HG02571 (cell line): ENCODE measurements around the gene SUGT1.

ENCODE experiments used
- ATAC-seq: cut with Tn5 transposase; IDR thresholded peaks from one replicate; pipeline ENCODE4 v1.9.1; 2021; ENCODE audit warnings: mild to moderate bottlenecking, moderate library complexity; ENCODE audit not compliant: unreplicated experiment

The SUGT1 gene

DNA sequence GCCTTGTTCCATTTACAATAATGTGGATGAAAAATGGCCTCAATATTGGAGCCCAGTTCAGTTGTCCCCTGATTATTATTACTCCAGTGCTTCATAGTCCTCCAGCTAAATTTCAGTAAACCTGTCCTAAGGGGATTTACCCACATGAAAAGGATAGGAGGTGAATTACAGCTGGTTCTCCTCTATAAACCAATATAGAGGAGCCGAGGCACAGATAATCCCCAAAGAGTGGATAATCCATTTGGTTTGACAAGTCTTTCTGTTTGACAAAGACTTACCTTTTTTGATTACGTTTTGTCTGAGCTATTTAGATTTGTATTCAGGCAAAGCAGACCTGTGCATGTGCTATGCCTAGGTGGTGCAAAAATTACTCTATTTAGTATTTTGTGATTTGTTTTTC lies 84.3 kb downstream of the SUGT1 start:
- ATAC-seq = no peak

DNA sequence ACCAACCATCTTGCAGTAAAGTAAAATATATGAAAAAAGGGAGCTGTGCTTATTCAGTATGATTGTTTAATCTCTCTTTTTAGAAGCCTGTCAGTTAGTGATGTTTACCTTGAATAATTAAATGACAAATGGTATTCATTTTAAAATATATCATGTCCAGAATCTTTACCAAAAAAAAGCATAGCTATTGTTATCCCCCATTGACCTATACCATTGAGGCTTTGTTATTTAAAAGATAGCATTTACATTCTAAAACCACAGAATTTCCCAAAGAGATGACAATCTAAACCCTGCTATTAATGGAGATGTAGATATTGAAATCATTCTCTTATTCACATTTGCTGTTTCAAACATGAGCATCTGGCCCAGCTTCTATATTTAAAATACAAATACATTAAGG lies 84.8 kb downstream of the SUGT1 start:
- no peak for ATAC-seq

DNA sequence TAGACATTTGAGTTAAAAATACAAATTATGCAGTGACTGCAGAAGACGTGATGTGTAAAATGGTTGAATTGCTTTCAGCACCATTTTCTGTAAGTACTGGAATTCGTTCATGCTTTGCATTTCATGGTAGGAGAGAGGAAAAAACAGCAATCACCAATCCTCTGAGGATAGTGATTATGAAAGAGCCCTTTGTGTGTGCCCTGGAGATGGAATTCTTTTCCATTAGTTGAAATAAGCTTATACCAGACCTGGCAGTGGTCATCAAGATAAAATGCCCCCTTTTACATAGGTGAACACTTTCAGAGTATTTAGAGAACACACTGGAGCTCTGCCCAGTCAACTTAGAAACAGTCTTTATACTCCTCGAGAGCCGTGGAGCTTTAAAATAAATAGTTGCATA lies 85.3 kb downstream of the SUGT1 start:
- no peak for ATAC-seq

DNA sequence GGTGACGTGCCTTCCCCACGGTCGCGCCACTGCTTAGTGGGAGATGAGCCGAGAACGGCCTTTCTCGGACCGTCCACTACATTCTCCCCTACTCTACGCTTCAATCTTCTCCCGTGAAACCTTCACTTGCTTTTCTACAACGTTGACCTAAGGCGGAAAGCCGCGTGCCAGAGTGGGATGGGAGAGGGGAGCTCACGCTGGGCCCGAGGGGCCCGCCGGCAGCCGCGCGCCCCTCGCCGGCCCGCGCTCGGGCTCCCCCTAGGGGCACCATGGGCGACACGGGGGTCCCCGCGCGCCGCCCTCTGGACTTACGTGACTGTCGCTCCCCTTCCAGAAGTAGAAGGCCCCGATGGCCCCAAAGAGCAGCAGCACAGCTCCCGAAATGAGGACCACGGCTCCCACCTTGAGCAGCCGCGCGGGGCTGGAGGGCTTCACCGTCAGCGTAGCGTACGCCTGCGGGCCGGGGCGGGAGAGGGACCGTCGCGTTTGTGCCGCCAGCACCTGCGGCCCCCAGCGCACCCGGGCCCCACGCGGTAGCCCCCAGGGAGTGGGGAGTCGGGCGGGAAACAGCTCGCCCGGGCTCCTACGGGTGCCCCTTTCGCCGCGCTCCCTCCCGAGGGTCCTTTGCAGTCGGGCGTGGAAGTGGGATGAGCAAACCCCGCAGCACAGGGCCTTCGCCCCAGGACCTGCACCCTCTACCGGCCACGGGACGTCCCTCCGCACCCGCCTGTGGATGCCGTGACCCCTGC lies 86.3 kb downstream of the SUGT1 start:
- peak; percentile 58 for ATAC-seq

DNA sequence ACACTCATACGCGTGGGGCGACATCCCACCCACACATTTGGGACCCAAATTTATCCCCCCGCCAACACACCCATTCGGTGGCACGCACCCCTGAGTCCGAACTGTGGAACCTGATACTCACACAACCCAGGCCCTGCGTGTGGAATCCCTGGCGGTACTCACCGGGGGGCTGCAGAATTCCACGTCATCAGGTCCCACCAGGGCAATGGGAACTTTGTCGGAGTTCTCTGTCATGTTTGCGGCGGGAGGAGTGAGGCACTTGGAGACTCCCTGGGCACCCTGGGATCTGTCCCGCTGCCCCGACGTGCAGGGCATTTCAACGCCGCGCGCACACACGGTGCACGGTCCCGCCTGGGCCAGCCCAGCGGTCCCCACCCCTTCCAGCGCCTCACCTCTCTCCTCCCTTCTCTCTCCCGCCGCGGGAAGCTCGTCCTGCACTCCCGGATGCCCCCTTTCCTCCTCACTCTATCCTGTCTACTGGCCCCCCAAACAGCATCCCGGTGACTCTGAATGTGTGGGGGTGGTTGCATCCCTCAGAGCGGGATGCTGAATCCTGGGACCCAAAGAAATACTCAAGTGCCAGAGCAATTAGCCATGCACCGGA lies 86.9 kb downstream of the SUGT1 start, which contains the start of gene CNMD:
Gene CNMD (minus strand): TSS at position 353 of the 604 bp plus-strand sequence. CDS start 119 bp downstream, at position 234.
- no peak for ATAC-seq

DNA sequence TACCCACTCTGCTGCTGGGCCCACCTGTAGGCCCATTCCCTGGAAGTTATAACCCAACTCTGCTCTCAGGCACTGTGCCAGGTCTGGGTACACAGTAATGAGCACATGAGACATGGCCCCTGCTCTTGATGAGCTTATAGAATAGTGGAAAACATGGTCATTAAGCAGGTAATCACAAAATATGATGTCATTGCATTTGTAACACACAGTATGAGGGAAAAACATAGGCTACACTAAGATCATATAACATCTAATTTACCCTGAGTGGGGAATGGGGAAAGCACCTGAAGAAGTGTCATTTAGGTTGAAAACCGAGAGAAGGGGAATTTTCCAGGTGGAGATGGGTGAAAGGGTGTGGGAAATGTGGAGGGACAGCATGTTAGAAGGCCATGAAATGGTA lies 90.9 kb downstream of the SUGT1 start:
- no peak for ATAC-seq

DNA sequence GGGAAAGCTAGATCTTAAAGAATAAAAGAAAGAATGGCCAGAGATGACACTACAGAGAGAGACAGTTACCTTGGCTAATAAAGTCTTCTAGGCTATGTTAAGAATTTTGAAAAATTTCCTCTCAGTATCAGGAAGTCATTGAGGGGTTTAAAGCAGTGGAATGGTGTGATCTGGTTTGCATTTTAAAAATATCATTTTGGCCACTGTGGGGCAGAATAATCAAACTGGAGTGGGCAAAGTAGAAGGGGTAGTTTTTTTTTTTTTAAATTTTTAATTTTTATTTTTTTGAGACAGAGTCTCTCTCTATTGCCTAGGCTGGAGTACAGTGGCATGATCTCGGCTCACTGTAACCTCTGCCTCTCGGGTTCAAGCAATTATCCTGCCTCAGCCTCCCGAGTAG lies 91.4 kb downstream of the SUGT1 start:
- ATAC-seq = no peak

DNA sequence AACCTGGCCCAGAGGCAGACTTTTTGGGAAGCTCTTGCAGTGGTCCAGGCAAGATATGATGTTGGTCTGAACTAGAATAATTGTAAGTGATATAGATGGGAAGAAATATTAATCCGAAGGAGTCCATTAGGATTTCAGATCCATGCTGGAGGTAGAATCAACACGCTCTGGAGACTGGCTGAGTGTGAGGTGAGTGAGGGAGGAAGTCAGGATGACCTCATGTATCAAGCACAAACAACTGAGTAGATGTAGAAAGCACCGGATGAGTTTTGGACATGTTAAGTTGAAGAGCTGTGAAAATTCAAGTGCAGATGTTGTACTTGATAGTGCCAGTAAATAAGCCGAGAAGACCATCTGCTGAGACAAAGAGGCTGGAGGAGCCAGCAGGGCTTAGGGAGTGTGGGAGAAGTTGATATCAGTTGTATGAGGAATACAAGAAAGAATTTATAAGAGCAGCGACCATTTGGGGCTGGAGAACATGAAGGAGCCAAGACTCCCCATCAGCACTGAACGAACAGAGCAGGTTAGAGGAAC lies 92.3 kb downstream of the SUGT1 start:
- ATAC-seq = no peak

DNA sequence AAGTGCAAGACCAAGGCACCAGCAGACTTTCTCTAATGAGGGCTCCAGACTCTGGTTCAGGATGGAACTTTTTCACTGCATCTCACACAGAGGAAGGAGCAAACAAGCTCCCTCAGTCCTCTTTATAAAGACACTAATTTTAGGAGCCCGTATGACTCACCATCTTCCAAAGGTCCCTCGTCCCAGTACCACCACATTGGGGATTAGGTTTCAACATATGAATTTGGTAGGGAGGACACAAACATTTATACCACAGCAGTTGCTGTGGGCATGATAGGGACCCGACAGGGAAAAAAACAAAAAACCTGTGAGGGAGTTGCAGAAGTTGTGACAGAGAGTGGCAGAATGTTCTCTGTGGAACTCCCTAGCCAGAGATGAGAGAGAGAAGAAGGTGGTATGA lies 93.5 kb downstream of the SUGT1 start:
- ATAC-seq = no peak

DNA sequence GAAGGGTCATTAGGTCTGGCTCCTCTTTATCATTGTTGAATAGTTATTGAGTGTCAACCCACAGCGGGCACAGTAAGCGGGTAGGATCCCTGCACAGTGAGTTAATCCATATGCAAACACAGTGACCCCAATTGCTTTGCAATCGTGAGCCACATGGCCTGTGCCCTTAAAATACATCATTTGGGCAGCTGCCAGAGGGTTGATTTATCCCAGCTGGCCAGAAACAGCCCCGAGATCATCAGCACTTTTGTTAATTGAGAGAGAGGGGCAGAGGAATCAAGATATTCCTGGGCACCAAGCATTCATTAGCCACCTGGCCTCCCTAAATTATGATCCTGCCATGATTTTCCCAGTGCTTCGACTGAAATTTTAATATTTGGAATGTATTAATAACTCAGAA lies 96.8 kb downstream of the SUGT1 start:
- ATAC-seq = no peak
